GM10847 (cell line): ENCODE measurements around the gene SMU1.

Experiments used
- POLR2A ChIP-seq: IDR thresholded peaks from 2 replicates; pipeline ENCODE4 v1.6.1; 2011; ENCODE audit not compliant: insufficient read length; ENCODE audit errors: extremely low read depth

SMU1 gene

DNA sequence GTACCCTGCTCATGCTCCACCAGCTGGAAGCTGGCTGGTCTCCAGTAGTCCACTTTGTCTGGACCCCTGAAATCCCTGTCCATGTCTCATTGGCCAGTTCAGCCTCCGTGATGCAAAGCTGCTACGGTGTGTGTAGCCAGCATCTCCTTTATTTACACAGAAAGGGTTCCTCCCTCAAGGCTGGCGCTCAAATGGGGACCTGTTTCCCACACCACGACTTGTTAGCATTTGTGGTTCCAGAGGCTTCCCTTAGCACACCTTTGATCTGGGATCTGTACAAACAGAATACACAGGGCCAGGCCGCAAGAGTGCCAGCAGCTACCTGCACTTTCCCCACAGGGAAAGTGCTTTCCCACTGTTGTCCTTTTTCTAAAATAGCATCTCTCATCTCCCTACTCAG lies 5.7 kb upstream of the SMU1 start:
- no peak for TF ChIP-seq POLR2A

DNA sequence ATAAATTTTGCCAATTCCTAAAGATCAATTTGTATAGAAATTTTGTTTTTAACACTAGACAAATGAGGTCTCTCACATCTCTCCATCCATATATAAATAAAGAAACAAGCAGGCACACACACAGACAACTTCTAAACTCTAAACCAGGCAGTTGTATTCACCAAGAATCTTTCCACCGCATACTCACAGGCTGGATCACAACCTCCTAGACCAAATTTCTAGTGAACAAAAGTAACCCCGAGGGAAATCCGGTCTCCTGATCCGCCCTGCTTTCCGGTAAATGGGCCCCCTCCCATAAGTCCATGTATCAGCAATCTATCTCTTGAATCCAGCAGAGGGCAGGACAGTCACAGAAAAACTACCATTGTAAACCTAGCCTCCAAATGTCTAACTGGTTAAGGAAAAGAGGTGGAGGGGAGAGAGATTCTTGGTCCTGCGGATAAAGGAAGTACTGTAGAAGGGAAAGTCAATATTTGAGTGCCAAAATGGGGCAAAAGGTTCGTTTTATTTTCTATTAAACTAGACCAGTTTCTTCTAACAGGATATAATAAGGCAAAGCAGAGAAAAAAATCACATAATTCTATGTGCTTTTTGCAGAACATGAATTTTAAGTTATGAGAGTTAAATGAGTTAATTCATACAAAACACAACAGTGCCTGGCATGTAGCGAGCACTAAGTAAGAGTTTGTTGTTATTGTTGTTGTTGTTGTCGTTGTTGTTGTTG lies 4.8 kb upstream of the SMU1 start:
- TF ChIP-seq POLR2A = no peak

DNA sequence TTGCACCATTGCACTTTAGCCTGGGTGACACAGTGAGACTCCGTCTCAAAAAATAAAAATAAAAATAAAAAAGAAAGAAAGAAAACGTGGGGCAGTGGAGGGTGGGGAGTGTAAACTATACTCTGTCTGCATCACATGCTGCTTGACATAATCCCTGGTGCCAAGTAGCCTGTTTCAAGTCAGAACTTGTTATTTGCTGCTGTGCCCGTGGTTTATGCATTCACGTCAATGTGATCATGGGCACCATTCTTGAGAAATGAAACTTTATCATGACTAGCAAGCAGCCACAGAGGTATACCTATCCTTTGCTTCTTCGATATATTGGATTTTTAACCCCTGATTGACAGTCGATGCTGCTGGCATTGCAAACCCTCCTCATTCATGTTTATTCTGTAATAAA lies 4.1 kb upstream of the SMU1 start:
- no peak for TF ChIP-seq POLR2A

DNA sequence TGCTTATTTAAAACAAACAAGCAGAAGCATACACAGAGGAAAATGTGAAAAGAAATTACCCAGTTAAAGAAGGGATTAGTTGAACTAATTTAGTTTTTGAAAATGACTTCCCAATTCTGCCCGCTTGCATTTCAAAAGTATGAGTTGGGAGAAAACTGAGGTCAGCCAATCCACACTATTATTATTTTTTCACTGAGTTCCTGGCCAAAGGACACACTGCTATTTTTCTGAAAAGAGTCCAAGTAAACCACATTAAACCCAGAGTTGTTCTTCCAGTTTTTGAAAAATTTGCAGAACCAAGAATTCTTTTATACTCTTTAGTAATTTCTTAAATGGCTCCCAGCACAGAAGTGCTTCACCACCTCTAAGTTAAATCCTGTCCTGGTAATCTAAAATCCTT lies 7.5 kb downstream of the SMU1 start:
- TF ChIP-seq POLR2A = no peak

DNA sequence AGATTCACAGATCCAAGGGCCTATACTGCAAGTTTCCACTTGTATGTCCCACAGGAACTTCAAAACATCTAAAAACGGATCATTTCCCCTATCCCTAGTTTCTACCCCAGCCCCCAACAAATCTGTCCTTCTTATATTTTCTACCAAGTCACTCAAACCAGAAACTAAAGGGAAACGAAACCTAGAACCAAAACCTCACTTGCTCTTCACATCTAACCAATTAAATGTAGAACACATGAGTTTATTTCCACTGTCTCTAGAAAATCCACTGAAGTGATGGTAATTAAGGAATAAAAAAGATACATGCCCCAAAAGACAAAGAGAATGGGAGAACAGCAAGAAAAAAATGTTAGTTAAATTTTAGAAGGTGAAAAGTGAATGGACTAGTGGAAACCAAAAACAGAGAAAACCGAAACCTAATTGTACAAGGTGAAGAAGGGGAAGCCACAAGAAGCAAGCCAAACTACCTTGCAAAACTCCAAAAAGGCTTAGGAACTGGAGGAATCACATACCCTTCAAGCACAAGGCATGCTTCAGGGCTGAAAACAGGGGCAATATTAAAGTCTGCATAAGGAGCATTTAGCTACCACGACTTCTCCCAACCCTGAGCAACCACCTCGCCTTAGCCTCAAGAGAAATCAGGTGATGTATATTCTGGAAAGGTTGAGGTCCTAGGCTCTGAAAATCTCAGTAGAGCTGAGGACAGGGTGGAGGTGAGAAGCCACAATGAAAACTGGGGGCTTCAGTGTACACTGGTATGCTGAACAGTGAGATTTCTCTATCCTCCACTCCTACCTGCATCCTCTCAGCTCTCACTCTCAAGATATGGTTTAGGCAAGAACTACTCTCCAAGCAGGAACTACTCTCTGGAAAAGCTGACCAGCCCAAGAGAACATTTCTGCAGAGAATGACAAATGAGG lies 11.1 kb downstream of the SMU1 start:
- TF ChIP-seq POLR2A = no peak

DNA sequence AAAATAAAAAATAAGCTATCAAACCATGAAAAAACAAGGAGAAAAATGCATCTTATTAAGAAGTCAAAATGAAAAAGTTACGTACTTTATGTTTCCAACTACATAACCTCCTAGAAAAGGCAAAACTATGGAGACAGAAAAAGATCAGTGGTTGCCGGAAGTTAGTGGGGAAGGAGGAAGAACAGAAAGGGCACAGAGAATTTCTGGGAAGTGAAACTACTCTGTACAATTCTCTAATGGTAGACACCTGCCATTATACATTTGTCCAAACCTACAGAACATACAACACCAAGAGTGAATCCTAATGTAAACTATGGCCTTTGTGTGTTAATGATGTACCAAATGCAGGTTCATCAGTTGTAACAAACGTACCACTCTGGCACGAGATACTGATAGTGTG lies 25.3 kb downstream of the SMU1 start:
- TF ChIP-seq POLR2A = no peak

DNA sequence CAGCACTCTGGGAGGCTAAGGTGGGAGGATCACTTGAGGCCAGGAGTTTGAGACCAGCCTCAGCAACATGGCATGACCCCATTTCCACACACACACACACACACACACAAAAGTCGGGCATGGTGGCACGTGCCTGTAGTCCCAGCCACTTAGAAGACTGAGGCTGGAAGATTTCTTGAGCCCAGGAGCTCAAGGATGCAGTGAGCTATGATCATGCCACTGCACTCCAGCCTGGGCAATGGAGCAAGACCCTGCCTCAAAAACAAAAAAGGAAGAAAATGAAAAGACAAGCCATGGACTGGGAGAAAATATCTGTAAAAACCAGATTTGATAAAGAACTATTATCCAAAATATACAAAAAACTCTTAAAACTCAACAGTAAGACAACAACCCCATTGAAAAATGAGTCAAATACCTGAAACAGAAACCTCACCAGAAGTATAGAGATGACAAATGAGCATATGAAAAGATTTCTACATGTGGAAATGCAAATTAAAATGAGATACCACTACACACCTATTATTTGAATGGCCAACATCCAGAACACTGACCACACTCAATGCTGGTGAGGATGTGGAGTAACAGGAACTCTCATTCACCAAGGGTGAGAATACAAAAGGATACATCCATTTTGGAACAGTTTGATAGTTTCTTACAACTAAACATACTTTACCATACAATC lies 26.7 kb downstream of the SMU1 start:
- TF ChIP-seq POLR2A = no peak

DNA sequence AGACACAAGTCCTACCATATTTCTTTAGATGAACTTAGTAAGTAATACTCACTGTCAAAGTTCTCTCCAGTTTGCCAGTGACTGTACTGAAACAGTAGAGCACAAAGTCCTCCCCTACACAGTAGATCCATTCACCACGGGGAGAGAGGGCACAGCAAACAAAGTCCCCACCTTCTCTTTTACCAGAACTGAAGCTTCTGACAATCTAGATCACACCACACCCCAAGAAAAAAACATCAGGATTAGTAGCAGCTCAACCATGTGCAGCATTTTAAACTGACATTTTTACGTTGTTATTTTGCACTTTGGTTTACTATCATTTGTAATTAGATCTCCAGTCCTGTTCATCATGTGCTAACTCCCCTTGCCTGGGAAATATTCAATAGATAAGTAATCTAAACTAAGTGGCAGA lies 28.4 kb downstream of the SMU1 start:
- no peak for TF ChIP-seq POLR2A

DNA sequence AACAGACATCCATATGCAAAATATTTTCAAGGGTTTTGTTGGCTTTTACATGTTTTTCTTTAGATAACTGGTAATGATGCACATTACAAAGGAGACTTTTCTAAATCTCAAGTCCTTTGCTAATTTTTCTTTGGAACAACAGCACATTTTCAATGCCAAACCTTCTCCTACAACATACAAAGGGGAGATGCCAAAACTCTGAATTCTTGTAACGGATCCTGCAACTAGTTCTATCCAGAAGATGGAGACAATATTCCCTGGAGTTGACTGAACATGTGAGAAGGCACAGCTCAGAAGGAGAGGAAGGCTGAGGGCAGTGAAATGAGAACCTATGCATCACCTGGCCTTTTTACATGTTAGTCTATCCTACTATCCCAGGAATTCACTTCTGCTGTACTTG lies 30.4 kb downstream of the SMU1 start:
- no peak for TF ChIP-seq POLR2A

DNA sequence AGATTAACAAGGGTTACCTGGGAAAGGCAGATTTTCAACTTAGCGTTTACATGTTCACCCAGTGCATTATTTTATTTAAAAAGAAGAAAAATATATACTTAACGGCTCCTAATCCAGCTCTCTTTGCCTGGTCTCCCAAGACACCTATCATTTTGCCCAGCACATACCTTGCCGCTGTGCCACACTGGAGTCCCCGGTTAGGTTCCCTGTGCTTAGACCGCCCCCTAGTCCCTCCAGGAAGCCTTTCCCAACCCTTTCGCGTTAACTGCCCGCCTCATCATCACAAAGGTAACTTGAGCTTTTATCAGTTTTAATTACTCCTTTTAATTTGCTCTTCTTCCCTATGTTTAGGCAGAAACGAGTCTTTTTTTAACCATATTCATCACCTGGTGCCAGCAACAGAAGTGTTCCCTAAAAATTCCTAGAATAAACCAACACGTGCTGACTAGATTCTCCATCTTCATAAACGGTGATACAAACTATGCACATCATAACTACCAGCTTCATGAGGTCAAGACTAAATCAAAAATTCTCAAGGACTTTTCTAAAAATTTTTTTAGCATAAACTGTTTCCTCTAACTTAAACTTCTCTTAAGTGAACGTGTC lies 31.7 kb downstream of the SMU1 start:
- no peak for TF ChIP-seq POLR2A

DNA sequence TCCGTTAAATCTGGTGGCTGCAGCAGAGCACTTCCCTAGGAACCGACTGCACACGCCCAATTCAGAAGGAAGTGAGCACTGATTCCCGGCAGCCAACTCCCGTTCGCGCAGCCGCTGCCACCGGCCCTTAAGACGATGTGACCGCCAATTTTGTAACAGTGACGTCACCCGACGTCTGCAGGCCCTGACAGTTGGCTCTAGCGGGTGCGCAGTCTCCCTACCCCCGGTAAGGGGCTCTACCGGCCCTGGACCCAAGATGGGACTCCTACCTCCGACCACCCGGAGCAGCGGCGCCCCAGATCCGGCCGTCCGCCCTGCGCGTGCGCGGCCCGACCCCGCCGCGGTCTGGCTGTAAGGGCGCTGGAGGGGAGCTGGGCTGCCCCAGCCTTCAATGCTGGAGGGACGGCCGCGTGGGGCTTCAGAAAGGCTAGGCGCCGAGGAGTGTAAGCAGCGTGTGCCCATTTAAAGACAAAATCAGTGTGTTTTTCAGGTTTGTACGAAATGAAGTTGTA lies 32.3 kb downstream of the SMU1 start:
- TF ChIP-seq POLR2A = peak; percentile 32

DNA sequence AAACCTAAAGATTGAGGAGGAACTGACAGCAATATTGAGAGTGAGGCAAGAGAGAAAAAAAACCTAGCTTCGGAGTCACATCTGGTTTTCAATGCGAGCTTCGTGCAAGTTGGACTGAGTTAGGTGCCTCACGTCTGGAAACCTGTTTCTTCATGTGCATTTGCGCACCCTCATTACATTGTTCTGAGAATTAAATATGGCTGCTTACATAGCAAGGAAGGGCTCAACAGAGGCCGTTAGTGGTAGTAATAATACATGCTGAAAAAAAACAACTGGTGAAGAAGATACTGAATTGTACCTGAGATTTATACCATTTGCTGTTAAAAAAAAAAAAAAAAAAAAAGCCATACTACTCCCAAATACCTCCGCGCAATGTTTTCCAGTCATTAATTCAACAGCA lies 32.8 kb downstream of the SMU1 start:
- TF ChIP-seq POLR2A = no peak

DNA sequence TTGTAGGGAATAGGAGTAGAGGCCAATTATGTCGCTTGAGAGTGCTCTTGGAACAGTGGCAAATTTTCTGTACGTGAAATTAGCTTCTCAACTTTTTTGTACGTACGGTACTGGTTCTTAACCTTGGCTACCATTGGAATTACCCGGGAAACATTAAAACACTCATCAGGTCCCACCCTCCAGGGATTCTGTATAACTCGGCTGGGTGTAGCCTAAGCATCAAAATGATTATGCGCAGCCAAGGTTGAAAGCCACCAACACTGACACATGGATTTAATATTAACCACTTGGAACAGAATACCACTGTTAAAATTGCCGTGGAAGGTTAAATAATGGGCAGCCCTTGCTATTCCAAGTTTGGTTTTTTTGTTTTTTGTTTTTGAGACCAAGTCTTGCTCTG lies 34.0 kb downstream of the SMU1 start:
- no peak for TF ChIP-seq POLR2A

DNA sequence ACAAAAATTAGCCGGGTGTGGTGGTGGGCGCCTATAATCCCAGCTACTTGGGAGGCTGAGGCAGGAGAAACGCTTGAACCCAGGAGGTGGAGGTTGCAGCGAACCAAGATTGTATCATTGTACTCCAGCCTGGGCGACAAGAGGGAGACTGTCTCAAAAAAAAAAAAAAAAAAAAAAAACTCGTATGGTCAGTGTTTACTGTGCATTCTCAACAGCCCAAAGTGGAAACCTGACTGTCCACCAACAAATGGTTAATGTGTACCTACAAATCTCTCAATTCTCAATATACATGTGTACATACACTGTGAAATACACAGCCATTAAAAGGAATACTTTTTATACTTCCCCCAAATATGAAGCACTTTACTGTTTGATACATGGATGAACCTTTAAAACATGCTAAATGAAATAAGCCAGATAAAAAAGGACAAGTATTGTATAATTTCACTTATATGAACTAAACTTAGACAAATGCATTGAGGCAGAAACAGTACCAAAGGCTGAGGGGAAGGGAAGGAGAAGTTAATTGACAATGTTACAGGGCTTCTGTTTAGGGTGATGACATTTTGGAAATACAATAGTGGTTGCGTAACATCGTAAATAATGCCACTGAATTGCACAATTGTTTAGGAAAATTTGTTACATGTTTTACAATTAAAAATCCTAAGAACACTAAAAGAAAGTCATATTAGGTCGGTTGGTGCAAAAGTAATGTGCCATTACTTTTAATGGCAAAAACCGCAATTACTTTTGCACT lies 34.9 kb downstream of the SMU1 start:
- no peak for TF ChIP-seq POLR2A
